ENCODE results near the gene SLC25A13. TPM values are rescaled to one million over a fixed set of nuclear protein-coding genes. Genes with fewer than 3 reads are reported as not detected.

The SLC25A13 gene
- total RNA-seq, 4 donors from 2014 or later = 24.2 to 51.1 (median 24.7) TPM

DNA sequence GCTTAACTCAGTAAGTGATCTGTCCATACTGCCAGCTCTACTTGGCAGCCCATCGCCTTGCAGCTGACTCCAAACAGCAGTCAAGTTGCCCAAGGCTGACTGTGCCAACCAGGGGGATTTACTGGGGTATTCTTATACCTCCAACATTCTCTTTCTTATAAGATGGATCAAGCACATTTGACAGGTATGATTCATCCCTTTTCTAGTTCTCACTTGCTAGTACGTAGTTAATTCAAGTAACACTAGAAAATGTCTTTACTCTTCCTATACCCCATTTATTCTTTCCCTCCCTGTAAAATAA lies 77.0 kb downstream of the SLC25A13 start:
- no peak for ATAC-seq (ENCODE audit: low FRiP score)
- TF ChIP-seq, protein P1, sequence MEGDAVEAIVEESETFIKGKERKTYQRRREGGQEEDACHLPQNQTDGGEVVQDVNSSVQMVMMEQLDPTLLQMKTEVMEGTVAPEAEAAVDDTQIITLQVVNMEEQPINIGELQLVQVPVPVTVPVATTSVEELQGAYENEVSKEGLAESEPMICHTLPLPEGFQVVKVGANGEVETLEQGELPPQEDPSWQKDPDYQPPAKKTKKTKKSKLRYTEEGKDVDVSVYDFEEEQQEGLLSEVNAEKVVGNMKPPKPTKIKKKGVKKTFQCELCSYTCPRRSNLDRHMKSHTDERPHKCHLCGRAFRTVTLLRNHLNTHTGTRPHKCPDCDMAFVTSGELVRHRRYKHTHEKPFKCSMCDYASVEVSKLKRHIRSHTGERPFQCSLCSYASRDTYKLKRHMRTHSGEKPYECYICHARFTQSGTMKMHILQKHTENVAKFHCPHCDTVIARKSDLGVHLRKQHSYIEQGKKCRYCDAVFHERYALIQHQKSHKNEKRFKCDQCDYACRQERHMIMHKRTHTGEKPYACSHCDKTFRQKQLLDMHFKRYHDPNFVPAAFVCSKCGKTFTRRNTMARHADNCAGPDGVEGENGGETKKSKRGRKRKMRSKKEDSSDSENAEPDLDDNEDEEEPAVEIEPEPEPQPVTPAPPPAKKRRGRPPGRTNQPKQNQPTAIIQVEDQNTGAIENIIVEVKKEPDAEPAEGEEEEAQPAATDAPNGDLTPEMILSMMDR (IDR thresholded peaks at IDR 0.05) = no peak
- no peak for DNase-seq (ENCODE audit: low spot score)

DNA sequence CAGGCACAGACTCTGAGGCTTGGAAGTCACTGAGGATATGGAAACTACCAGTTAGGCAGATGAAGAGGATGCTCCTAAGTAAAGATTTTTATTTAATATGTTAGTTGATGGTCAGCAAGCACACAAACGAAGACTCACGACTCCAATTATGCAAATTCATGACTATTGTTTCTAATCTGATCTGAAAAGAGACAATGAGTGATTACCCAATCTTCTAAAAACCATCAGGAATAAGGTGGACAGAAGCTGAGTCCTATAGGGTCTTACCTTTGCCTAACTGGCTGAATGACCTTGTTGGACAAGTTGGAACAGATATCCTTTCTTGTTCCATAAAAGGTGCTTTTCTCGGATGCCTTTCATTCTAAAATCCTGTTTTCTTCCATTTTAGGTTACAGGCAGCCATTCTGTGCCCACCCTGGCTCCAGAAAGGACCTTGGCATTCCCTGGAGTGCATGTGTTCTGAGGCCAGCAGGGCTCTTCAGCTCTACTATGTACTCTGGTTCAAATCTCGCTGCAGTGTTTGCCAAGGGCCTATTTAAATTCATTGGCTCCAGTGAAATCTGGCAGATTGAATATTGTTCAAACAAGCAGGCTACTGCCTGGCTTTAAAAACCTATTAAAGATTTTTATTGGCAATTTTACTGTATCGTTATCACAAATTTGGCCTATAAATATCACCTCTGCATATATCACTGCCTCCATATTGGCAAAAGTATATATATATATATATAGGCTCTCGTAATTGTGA lies 77.5 kb downstream of the SLC25A13 start:
- DNase-seq (ENCODE audit: low spot score) (no peak), ATAC-seq (ENCODE audit: low FRiP score) (no peak)
- TF ChIP-seq, protein P1 (IDR thresholded peaks at IDR 0.05) = no peak

DNA sequence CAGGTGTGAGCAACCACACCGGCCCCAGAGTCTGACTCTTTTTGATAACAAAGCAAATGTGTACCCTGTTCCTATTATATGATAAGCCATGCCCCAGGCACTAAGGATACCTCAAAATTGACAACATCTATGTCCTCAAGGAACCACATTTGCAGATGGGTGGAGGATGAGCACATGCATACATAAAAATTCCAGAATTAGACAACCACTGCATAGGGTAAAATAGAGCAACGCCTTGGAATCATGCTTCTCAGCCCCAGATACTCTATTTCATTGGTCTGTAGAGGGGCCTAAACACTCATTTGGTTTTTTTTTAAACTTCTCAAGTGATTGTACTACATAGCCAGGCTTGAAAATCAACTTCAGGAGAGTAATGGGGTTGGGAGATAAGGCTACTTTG lies 78.7 kb downstream of the SLC25A13 start:
- ATAC-seq (ENCODE audit: low FRiP score) = no peak
- TF ChIP-seq, protein P1 (IDR thresholded peaks at IDR 0.05) = no peak
- DNase-seq (ENCODE audit: low spot score) = no peak

DNA sequence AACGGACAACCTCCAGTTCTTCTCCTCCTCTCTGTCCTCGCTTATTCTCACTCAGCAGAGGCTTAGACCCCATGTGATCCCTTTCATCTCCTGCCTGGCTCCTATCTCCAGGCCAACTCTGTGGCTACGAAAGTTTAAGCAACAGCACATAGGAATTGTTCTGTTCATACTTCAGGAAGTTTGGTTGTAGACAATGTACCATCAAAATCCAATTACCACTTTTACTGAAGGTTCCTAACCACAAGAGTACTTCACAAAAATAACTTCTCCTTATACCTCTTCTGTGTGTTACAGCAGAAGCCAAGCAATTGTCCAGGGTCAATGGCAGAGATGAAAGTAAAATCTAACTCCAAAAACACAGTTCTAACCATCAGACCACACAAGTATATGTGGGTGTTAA lies 80.0 kb downstream of the SLC25A13 start:
- TF ChIP-seq, protein P1 (IDR thresholded peaks at IDR 0.05) = no peak
- DNase-seq (ENCODE audit: low spot score) = no peak
- ATAC-seq (ENCODE audit: low FRiP score) = no peak

DNA sequence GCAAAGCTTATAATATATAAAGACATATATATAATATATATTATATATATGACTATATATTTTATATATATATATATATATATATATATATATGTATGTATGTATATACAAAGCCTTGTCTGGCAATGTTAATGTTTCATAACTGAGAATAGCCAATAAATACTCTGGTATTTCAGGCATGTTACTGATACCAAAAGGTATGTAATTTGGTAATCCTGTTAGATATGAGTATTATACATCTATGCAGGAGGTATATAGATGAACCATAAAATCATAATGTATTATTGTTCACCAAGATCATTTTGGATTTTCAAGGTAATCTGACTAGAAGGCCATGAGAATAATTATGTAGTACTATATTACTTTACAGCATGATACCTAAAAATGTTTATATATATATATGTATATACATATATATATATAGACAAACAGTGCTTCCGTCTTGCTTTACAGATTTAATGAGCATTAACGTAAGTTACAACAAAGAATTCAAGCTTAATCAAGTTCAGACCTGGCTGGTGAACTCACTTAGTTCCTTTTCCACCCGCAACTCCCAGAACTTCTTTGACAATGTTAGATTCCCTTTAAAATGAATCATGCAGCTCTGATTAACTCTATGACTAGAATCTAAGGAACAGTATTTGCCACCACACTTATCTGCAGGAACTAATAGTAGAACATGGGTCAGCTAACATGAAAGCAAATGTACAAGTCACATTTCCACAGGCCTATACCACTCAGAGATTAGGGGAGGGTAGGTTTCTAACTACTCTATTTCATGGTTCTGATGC lies 82.7 kb downstream of the SLC25A13 start:
- no peak for ATAC-seq (ENCODE audit: low FRiP score)
- DNase-seq (ENCODE audit: low spot score) = no peak
- TF ChIP-seq, protein P1 (IDR thresholded peaks at IDR 0.05) = no peak

DNA sequence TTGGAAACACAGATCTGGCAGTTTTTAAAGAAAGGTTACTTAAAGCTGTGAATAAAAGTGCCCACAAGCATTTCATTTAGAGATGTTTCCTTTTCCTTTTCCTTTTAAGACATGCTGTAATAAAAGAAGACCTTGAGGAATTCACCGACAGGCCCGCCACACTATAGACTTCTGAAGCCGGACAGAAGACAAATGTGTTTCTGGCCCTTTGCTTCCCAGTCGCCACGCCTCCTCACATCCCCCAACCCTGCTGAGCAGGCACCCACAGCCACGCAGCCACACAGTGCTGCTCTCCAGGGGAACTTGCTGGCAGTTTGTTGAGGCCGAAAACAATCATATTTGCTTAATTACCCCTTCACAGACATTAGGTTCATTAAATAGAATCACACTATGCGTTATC lies 83.4 kb downstream of the SLC25A13 start:
- DNase-seq (ENCODE audit: low spot score) = no peak
- ATAC-seq (ENCODE audit: low FRiP score) = no peak
- TF ChIP-seq, protein P1 (IDR thresholded peaks at IDR 0.05) = no peak

DNA sequence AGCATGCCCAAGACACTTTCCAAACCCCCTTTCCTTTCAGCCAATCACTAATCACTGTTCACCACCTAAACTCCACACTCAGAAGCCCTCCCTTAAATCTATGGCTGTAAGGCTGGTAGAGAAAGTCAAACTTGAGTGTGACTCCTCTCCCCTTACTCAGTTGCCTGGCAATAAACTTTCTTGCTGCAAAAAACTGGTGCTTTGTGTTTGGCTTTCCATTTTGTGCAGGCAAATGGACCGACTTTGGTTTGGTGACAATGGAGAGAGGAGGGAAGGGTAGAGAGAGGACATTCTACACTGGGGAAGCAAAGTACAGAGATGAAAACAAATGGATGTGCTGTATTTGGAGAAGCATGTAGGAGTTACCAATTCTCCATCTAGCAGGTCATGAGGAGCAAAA lies 84.9 kb downstream of the SLC25A13 start:
- TF ChIP-seq, protein P1 (IDR thresholded peaks at IDR 0.05) = no peak
- ATAC-seq (ENCODE audit: low FRiP score) = no peak
- DNase-seq (ENCODE audit: low spot score) = no peak

Data from omental fat pad (tissue), 4 donors.